ENCODE measurements around the gene C19orf47.
"Not testable (repeated sequence)": the region's sequence is repeated elsewhere in the genome, so short reads cannot be mapped to it uniquely, and the experiment has no call there.

The C19orf47 gene

DNA sequence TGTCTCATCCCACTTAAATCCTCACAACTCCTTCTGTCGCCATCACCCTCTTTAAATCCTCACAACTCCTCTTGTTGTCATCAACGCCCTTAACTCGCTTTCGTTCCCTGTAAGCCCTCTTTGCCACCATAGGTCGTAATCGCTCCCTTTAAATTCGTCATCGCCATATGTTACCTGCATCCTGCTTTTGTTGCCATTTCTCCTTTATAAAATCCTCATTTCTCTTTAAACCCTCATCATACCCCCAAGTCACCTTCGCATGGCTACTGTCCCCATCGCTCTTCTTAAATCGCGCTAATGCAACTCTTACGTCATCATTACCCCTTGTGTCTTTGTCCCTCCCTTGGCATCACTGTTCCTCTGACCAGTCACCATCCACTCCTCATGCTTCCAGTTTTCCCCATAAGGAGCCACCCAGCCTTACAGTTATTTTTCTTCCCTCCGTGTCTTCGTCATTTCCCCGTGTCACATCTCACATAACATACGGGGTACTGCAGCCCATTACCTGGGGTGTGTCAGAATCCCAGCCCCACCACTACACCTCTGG, 837 bp upstream of the C19orf47 start:
- DNase-seq (ENCODE audit: low spot score), result no peak

DNA sequence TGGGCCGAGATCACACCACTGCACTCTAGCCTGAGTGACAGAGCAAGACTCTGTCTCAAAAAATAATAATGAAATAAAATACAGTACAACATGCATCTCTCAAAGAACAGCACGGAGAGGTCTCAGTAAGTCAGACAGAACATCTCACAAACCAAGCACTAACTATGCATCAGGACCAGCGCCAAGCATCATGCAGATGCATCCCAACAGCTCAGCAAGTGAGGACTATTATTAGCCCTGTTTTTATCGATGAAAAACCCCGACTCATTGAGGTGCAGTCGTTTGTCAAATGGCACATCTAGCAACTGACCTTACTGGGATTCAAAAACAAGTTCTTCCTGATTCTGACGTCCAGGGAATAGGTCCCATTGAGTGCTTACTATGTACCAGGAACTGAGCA, 3.8 kb downstream of the C19orf47 start:
- no peak for DNase-seq (ENCODE audit: low spot score)

DNA sequence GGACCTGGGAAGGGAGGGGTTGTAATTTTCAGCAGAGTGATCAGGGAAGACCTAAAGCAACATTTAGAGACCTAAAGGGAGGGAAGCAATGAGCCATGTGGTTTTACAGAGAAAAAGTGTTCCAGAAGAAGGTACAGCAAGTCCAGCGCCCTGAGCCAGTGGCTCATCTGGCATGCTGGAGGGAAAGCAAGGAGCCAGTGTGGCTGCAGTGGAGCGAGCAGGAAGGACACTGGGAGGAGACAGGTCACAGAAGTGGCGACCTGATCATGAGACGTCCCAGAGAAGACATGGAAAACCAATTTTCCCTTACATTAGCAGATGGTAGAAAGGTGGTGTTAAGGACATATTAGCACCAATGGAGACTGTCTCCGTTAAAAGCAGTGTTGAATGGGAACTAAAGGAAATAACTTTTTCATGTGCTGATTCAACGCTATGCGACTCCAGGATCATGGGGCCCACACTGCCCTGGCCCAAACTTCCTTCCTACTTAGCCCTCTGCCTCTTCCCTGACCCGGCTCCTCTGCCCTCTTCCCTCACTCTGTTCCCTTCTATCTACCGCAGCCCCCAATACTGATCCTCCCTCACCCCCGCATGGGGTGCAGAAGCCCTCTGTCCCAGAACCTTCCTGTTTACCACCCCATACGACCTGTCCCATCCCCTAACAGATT, 5.4 kb downstream of the C19orf47 start:
- DNase-seq (ENCODE audit: low spot score), result no peak

DNA sequence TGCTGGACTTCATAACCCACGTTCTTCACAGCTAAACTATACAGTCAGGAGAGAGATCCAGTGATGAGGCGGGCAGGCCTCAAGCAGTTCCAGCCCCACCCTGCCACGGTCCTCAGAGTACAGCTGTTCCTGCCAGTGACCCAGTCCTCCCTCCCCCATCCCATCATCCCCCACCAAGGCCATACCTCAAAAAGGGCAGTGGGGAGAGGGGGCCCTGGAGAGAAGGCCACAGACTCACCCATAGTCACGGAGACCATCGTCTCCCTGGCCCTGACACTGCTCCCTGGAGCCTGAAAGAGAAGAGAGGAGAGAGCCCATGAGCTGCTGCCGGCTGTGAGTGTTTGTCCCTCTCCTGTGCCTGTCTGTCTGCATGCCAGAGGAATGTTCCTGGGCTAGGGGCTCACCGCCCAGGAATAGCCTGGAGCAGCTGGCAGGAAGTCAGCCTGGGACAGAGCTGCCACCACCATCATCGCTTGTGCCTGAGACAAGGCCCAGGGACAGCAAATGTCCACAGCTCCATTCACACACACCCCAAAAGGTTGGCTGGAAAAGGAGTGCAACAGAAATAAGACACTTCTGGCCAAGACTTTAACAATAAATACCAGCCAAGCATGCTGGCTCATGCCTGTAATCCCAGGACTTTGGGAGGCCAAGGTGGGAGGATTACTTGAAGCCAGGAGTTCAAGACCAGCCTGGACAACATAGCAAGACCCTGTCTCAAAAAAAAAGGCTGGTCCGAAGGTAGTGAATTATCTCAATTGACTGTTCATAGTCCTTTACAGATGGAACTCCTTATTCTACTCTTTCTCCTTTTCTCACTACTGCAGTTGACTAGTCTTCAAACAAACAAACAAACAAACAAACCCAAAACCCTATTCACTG, 6.4 kb downstream of the C19orf47 start:
- no peak for DNase-seq (ENCODE audit: low spot score)

DNA sequence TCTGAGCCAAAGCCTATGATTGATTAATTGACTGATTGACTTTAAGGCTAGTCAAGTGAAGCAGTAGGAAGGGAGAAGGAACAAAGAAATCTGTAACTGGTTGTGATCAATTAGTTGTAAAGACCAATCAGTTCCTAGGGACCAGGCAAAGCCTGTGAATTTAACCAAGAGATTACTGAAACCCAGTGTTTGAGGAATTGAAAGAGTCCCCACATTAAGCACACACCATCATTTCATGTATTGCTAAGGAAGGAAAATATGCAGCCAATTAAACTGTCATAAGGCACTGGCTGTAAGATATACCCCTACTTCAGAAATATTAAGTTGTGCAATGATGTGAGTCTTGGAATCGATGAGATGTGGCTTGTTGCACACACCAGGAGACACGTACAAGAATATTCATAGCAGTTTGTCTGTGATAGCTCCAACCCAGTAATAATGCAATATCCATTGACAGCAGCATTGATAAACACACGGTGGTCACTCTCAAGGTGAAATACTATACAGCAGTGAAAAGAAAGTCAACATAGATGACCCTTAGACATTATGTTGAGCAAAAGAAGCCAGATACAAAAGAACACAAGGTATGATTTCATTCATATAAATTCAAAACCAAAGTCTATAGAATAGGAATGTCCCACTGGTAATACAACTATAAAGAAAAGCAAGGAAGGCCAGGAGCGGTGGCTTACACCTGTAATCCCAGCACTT, 9.0 kb downstream of the C19orf47 start:
- DNase-seq (ENCODE audit: low spot score), result no peak

DNA sequence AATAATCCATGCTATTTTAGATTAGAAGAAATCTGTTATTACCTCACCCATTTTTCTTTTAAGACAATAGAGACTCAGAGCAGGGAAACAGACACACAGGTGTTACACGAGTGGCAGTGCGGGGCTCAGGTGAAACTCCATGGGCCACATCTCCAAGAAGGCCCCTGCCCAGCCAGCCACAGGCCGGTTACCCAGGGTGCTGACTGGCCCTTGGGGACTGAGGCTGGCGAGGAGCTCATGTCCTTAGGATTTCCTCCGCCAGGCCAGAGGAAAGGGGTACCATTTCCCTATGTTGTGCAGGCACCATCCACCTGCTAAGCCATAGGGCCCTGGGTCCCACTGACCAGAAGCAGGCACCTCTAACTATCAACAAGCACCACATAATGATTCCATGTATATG, 10.6 kb downstream of the C19orf47 start:
- DNase-seq (ENCODE audit: low spot score), result no peak

DNA sequence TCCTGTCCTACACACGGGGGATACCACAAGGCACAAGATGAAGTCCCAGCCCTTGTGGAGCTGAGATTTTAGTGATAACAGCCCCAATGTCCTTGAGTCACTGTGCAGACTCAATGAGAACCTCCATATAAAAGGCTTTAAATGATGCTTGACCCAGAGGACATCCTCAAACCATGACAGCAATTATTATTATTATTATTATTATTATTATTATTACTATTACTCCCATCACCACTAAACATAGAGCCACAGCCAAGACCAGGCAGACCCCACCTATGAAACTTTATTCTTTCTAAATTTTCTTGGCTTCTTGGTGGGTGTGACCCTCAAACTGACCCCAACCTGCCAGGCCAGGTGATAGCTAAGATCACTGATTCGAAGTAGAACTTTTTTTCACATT, 11.1 kb downstream of the C19orf47 start:
- no peak for DNase-seq (ENCODE audit: low spot score)

DNA sequence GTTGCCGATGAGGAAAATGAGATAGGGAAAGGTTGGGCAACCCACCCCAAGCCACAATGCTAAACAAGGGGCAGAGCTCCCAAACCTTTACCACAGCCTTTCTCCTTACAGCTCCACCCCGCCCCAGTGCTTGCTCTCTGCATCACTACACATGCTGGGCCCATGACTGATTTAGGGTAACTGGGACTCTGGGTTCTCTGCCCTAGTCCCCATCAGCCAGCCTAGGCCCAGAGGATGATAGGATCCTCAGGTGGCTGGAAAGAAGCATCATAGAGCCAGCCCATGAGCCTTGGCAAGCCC, 11.6 kb downstream of the C19orf47 start:
- DNase-seq (ENCODE audit: low spot score), result no peak

DNA sequence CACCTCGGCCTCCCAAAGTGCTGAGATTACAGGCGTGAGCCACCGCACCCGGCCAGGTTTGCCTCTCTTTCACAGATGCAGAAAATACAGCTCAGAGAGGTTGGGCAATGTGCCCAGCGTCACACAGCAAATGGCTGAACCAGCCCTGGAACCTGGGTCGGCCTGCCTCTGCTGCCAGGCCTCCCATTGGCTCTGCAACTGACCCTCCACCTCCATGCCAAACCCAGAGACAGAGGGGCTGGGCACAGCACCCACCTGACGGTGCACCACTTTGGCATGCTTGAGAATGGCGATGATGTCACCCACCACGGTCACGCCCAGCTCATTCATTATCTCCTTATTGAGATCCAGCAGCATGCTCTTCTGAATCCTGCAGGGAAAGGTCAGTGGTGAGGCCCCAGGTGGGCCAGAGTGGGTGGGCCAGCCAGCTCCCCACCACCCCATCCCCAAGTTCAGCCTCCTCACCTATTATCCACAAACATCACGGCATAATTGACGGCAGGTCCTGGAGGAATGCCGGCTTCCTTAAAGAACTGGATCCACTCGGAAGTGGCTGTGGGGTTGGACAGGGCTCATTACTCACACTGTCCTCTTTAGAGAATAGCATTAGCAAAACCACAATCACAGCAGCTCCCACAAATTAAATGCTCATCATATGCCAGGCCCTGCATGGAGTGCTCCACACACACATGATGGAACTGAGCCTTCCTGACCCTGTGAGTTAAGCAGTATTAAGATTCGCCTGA, 12.2 kb downstream of the C19orf47 start:
- DNase-seq (ENCODE audit: low spot score), result no peak

DNA sequence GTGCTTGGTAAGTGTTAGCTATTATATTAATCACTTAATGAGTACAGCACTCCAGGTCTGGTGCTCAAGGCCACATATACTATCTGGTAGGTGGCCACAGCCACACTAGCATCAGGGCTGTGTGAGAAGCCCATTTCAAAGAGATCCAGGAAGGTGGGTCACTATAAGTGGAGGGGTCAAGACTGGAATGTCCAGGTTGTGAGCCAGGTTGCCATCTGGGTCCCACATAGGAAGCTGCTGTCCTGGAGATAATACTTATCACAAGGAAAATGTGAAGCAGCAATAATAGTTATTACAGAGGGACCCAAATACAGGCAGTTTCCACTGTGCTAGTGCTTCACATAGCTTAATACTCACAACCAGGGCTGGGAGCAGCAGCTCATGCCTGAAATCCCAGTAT, 13.1 kb downstream of the C19orf47 start:
- no peak for DNase-seq (ENCODE audit: low spot score)

DNA sequence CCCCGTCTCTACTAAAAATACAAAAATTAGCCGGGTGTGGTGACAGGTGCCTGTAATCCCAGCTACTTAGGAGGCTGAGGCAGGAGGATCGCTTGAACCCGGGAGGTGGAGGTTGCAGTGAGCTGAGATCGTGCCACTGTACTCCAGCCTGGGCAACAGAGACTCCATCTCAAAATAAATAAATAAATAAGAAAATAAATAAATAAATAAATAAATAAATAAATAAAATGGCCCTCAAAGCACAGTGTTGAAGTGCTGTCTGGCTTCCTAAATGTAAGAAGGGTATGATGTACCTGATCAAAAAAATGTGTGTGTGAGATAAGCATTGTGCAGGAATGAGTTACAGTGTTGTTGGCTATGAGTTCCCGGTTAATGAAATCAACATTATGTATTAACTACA, 15.1 kb downstream of the C19orf47 start:
- DNase-seq (ENCODE audit: low spot score), result not testable (repeated sequence)

DNA sequence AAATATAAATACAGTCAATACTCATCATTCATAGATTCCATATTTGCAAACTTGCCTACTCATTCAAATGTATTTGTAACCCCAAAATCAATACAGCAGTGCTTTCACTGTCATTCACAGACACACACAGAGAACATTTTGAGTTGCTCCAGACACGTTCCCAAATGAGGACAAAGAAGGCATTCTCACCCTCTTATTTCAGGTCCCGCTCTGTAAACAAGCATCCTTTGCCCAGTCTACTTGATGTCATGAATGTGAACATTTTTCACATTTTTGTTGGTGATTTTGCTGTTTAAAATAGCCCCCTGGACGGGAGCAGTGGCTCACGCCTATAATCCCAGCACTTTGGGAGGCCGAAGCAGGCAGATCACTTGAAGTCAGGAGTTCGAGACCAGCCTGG, 15.5 kb downstream of the C19orf47 start:
- DNase-seq (ENCODE audit: low spot score), result no peak

DNA sequence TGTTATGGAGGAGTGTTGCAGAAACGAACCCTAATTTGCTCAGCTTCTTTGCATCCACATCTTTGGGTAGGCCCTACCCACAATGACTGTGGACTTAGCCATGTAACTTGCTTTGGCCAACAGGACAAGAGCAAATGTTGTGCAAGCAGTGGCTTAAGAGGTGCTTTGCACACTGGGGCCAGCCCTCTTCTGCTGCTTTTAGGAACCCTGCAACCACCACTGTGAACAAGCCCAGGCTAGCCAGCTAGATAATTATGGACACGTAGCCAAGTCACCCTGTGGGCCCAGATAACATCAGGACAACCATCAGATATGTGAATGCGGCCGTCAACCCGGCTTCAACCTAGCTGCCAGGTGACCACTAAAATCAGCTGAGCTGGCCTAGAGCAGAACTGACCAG, 17.1 kb downstream of the C19orf47 start:
- no peak for DNase-seq (ENCODE audit: low spot score)

DNA sequence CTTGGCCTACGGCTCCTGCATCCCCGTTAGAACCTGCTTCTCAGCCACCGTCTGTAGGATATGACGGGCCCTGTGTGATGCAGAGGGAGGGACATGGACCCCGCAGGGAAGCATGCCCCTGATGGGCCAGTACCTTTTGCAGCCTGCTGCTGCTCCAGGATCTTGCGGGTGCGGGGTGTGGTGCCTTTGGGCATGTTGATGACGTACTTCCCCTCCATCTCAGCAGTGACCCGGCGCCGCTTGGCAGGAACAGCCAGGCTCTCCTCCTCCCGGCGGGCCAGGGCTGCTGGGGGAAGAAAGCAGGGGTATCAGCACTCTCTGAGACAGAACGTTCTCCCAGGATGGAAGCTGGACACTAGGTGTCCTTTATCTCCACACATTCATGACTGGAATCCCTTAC, 22.0 kb downstream of the C19orf47 start:
- no peak for DNase-seq (ENCODE audit: low spot score)

DNA sequence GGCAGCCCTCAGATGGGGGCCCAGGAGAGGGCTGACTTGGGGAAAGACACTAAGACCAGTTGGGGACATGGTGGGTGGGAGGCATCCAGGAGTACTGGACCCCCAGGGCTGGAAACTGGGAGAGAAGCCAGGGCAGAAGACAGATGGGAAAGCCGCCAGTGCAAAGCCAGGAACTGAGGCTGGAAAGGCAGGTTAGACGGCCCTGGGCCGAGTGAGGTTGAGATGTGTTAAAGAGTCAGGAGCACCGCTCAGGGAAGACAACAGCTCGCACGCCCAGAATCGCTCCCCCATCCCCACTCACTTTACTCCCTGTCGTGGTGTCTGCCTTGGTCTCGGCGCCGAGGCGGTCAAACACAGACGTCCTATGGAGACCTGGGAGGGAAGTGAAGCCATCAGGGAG, 24.5 kb downstream of the C19orf47 start:
- DNase-seq (ENCODE audit: low spot score), result no peak

DNA sequence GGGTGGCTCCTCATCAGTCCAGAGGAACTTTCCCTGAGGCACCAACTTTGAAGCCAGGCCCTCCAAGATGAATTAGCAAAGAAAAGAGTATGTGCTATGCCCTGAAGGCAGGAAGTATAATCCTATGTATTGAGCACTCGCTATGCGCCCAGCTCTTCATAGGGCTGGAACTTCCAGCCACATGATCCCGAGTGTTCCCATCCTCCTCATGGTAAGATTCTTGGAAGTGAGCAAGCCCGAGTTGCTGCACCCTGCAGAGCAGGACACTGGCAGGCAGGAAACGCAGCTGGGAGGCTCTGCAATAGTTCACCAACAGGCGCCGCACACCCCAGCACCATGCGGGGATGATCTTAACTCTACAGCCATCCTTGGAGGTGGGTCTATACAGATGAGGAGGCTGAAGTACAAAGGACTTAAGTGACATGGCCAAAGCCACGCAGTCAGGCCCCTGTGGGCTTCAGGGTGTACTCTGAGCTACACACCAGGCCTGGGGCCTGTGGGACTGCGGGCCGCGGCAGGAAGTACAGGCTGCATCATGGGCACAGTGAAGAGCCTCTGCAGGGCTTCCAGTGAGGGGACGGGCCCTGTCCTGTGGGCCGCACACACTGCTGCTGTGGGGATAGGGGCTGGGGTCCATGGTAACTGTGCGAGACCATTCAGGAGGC, 25.1 kb downstream of the C19orf47 start:
- no peak for DNase-seq (ENCODE audit: low spot score)

DNA sequence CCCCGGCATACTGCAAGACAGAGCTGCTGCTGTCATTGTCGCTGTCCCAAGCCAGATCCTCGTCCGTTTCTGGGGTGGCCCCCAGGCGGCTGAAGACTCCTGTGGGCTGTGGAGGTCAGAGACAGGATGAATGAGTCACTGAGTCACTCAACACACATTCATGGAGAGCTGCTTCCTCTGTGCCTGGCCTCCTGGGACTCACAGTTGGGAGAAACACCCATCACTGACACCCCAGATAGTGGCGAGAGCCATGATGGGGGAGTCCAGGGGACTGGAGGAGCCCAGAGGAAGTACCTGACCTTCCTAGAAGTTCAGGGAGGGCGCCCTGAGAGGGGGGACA, 26.0 kb downstream of the C19orf47 start:
- no peak for DNase-seq (ENCODE audit: low spot score)

DNA sequence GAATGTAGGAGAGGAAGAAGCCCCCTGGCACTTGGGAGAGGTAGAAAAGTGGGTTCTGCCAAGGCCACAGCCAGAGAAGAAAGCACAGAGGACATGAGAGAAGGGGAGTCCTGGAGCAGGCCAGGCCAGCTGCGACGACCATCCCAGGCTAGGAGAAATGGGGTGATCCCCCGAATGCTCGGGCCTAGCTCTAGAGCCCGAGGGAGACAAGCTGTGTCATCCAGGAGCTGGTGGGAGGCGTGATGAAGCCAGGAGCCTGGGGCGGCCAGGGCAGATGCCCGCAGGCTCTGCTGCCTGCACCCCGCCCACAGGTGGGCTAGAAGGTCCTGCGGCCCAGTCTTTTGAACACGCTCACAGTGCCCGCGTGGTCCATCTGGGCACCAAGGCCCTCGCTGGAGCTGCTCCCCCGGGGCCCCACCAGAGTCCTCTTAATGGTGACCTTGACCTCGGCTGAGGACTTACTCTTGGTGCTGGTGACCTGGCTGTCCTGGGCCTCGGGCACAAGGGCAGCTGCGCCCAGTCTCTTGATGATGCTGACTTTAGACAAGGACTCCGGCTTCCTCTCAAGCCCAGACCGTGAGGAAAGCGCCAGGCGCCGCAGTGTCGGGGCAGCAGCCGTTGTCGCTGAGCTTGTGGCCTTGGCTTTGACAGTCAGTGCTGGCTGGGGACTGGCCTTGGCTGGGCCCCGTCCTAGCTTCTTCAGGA, 26.5 kb downstream of the C19orf47 start:
- no peak for DNase-seq (ENCODE audit: low spot score)

DNA sequence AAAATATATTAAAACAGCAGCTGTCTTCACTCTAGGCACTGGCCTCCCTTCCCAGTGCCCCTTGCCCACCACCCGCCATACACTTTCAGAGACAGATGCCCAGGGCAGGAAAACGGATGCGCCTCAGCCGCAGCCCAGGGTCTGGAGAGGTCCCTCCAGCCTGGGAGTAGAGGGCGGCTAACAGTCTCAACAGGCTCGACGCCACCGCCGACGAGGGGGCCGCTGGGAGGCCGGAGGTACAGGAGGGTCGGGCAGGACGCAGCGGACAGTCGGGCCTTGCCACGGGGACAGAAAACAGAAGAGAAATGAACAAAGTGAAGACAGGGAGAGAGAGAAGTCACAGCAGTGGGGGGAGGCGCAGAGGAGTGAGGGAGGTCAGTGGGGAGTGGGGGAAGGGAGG, 27.1 kb downstream of the C19orf47 start:
- no peak for DNase-seq (ENCODE audit: low spot score)

DNA sequence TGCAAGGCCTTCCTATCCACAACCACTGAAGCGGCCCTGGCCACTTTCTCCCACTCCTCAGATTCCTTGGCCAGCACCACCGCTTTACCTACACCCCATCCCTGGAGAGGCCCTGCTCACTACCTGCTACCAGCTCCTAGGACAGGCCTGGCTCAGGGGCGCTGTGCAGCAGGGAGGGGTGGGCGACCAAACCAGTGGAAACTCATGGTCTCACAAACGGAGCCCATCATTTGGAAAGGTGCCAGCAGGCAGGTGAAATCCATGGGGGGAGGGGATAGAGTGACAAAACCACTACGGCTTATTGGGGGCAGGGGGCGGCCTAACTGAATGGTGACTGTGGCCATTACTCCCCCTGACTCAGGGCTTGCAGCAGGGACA, 27.6 kb downstream of the C19orf47 start:
- DNase-seq (ENCODE audit: low spot score), result no peak

DNA sequence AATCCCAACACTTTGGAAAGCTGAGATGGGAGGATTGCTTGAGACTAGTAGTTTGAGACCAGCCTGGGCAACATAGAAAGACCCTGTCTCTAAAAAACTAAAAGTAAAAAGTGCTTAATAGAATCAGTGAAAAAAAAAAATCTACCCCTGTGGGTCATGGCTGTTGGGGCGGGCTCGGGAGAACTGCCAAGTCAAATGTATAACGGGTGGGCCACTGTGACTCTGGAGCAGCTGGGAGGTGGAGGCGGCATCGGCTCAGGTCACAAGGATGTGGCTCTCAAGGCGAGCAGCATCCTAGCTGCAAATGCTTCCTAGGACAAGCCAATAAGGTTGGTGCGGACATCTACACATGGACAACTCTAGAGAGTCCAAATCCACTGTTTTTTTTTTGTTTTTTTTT, 30.9 kb downstream of the C19orf47 start:
- DNase-seq (ENCODE audit: low spot score), result no peak
